HG03039 (cell line): ENCODE results near the gene RUNX3.

Source experiments
- ATAC-seq: cut with Tn5 transposase; IDR thresholded peaks from one replicate; pipeline ENCODE4 v1.9.1; 2021; ENCODE audit warnings: mild to moderate bottlenecking, moderate library complexity; ENCODE audit not compliant: unreplicated experiment

RUNX3 gene

DNA sequence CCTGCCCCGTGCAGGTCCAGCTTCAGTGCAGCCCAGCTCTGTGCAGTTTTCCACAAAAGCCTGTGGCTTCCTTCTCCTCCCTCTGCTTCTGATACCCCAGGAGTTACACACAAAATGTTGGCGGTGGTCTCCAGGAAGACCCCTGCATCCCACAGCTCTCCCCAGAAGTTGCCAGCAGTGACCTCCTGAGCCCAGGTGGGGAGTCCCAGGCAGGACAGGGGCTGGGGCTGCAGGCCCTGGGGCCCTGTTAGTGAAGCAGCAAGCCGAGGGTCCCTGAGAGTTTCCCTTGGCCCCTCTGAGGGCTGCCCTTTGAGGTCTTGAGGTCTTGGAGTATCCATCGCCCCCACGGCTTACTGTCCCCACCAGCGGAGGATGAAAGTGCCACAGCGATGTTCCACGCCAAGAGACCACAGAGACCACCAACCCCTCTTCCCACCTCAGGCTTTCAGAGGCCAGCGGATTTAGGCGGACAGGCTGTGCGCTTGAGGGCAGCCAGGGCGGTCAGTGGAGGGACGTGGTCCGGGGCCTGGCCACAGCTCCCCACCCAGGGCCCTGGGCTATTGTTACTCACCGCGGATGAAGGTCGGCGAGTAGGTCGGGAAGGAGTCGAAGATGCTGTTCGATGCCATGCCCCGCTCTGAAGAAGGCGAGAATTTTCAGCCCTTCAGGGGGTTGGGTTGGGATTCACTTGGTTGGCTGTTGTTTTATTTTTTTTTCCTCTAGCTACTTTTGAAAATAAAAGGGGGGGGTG, 34.0 kb upstream of the RUNX3 start:
- no peak for ATAC-seq

DNA sequence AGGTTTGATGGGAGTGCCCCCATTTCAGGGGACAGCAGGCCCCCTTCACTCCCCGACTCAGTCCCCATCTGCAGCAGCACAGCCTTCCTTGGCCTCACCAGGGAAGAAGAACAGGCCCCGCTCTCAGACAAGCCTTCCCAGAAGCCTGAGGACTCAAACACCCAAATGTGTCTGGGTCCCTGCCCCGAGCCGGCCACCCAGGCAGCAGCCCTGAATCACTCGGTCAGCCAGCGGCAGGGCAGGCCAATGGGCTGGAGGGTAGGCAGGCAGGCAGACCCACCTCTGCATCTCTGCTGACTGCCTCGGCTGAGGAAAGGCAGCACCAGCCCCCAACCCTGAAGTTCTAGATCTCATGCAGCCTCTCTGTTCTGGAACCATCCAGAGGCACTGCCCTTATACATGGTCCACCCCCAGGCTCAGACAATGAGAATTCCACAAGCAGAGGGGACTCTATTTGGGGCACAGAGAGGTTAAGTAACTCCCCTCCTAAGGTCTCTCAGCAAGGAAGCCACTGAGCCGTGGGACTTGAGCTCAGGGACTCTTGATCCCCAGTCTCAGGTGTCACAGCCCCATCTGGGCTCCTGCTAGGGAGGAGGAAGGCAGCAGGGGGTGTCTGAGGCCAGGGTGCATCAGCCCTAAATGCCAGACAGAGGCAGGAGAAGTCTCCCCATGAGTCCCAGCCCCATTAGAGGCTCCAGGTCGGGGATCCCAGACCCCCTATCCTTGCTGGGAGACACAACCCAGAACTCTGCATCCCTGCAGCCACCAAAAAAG, 33.2 kb upstream of the RUNX3 start:
- no peak for ATAC-seq

DNA sequence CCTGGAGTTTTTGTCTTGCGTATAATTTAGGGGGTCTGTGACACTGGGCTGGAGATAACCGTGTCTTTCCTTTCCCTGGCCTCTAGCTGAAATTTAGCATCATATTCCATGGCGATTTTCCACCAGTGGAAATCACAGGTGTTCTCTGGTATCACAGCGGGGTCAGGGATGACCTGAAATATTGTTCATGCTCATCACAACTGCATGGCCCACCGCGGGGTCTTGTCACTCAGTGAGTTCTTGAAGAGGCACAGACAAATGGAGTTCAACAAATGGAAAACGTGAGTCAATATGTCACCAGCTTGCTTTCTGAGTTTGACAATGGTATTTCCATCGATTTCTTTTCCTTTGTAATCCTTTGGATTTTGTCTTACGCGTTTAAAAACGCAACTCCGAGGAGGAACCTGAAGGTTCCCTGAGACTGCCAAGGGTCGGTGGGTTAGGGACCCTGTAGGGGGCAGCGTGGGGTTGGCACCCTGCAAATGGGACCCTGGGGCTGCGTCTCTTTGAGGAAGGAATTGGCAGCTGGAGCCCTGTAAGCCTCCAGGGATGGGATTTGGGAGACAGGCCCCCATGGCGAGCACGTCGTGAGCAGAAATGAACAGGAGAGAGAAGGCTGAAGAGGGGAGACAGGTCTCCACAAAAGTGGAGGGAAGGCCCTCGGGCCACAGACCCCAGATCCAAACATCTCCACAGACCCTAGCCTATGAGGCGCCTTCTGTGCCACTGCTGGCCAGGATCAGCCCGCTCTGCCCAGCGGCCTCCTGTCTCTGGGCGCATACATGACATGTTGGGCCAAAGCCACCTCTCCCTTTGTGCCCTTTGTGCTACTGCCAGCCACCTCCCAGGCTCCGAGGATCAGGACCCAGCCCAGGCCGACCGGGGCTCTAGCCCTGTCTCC, 32.1 kb upstream of the RUNX3 start:
- ATAC-seq: no peak

DNA sequence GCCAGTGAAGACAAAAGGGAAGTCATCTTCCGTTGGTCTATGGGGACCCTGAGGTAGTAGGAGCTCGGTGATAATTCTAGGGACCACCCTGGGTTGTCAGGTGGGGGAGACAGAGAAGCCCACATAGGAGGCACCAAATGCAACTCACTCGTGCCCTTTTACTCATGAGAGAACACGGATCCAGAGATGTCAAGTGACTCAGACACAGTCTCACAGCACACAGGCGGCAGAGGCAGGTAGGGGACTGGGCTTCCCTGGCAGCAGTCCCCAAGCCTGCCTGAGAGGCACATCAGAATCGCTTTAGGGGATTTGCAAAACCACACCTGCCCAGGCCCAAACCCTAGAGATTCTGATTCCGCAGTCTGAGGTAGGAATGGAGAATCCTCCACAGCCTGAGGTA, 31.3 kb upstream of the RUNX3 start:
- ATAC-seq: no peak

DNA sequence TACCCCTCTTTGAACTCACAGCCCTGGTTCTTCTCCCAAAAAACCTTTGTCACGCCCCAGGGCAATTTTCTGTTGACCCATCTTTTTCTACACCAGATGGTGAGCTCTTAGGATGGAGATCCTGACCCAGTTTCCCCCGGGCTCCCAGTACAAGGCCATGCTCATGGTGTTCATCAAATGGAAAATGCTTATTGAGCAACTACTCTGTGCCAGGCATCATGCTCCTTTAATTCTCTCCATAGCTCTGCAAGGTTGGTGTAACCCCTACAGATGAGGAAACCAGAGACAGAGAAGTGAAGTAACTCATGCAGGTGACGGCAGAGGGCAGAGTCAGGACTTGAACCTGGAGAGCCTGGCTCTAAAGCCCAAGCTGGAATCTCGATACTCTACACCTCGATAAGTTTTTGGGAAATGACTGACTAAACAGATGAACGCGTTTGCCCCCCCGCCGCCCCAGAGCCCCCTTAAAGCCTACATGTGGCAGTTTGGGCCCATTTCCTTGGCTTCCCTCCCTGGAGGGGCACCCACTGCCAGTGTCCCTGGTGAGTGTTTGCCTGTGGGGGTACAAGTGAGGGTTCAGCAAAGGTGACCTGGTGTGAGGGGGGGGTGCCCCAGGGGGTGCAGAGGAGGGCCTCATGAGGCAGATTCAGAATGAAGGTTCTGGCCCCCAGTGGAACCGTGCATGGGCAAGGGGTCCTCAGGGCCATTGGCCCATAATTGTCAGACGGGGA, 30.2 kb upstream of the RUNX3 start:
- ATAC-seq: no peak

DNA sequence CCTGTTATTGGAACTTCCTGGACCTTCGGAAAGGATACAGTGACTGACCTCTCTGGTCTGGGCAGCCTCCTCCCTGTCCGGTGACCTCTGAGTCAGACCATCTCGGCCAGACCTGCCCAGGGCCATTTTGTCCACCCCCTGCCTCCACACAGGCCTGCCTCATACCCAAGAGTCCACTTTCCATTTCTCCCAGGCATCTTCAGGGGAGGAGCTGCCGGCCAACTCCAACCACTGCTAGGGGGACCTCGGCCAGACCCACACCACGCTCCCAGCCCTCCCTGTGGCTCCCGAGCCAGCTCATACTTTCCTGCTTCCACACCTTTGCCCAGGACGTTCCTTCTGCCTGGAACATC, 29.5 kb upstream of the RUNX3 start:
- ATAC-seq: no peak

DNA sequence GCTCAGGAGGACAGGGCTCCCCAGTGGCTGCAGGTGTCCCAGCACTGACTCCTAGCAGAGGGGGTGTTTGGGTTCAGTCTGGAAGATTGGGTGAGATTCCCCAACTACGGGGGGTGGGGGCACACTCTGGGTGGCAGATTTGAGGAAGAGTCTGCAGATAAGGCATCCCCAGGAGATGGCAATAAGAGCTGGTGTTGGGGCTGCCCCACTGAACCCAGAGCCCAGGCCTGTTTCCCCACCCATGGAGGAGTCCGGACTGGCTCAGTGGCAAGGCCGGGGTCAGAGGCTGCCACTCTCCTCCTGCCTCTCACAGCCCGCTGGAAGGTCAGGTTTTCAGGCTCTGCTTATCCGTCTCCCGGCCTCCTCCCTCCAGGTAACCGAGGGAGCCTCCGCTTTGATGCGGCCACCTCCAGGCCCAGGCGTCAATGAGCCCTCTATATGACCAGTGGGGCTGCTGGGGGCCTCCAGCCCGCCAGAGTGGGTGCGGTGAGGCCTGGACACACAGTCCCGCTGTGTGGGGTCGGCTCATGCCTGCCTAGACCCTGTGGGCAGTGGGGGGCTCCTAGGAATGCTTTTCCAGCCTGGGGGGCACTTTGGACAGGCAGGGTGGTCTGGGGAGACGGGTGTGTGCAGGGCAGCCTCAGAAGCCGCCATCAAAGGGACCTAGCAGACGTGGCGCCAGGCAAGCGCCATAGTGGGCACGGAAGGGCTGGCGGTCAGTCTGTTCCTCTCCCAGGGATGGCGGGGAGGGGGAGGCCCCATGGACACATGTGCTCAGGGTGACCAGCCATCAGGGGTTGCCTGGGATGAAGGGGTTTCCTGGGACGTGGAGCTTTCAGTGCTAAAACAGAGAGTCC, 28.9 kb upstream of the RUNX3 start:
- no peak for ATAC-seq

DNA sequence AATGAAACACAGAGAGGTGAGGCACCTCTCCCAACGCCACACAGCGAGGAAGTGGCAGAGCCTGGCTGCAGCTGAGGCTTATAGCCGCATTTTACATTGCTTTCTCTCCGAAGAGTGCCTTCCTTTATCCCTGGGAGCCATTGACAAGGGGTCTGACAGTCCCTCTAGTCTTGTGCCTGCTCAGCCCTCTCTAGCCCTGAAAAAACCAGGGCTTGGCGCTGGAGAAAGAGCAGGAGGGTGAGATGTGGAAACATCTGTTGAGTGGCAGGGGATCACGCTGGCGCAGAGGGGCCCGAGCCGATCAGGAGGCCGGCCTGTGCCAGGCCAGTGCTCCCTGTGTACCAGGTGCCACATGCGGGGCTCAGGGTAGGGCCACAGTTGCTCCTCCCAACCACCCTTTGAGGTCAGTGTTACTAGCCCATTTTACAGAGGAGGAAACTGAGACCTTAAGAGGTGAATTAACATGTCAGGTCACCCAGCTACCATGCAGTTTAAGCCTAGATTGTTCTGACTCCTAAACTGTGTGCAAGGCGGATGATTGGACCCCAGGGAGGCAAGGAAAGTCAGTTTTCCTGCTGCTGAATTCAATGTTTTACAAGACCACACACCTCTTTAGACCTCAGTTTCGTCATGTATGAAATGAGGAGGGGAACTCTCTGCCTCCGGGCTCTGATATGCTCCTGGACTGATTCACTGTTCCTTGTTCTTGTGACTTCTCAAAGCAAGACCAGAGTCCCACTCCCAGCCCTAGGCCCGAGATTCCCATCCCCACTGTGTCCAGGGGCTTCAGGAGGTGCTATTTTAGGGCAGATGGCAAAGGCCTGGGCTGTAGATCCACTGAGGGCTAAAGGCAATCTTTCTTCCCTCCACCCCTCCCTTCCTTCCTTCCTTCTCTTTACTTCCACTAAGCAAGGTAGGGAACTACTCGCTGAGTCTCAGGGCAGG, 28.0 kb upstream of the RUNX3 start:
- ATAC-seq: no peak

DNA sequence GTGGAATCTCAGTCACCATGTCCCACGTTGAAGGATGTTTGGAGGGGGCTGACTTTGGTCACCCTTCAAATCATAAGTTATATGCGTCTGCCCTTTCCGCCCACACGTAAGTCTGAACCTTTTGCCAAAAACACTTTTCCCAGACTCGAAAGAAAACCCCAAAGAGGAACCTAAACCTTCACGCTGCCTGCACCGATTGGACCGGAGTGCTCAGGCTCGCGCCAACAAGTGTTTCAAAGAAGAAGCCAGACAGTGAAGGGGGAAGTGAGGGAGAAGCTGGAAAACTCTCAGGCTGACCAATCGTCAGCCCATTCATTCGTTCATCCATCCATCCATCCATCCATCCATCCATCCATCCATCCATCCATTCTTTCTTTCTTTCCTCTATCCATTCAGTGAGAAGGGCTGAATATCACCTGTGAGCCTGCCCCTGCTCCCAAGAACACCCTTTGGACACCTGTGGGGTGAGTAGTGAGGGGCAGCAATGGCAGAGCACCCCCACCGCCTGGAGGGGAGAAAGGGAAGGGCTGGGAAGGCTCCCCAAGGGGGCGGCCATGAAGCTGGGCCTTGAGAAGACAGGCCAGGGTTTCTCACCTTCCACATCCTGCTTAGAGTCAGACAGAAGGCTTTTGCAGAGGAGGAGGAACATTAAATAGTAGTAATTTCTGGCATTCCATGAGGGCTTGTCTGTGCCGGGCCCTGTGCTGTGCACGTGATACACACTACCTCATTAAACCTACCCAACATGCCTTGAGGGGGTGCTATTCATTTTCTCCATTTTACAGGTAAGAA, 27.1 kb upstream of the RUNX3 start:
- ATAC-seq: no peak

DNA sequence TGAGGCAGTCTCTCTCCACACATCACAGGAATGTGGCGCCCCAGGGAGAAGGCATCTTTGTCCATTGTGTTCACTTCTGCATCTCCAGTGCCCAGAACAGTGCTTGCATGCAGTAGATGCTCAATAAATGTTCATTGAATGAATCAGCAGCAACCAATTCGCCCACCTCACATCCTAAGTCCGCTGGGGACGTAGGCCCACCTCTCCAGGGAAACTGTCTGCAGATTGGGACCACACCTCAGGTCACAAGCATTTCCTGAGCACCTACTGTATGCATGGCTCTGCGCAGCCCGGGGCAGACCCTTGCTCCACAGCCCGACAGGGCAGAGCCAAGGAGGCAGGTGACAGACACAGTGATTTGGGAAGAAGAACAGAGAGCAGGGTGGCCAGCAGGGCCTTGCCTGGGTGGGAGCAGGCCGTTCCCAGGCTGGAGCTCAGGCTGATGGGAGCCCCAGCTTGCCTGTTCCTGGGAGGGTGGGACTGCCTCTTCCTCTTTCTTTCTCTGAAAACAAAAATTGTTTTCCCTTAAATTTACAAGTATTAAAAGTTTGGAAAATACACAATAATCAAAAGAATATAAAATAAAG, 25.8 kb upstream of the RUNX3 start:
- ATAC-seq: no peak

DNA sequence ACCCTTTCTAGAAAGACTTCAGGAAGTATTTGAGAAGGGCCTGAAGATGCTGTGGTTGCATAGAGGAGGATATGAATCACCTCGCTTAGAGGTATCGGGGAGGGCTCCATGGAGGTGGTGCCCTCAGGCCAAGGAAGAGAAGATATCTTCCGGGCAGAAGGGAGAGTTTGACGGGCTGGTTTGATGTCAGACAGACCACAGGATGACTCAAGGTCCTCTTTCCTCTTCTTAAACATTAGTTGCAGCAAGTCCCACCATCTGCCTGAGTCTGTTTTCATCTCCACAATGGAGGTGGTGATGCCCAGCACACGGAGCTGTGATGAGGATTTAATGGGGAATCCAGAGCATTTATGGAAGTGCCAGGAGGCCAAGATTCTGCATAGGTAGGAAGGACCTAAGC, 25.1 kb upstream of the RUNX3 start:
- ATAC-seq: peak; percentile 42

DNA sequence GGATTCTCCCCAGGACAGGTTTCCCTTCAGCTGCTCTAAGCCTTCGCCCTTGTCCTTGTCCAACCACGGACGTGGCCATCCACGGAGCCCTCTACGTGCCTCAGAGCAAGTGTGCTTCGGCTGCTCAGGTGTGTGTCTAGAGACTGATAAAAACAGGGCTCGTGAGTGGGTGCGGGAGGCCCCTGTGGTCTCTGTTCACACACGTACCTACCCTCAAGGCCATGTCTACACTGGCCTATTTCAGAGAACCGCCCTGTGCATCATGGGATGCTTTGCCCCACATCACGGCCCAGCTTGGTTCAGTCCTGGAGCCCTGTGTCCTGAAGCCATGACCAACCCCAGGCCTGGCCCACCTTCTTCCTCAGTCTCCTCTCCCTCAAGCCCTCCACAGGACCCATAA, 24.6 kb upstream of the RUNX3 start:
- no peak for ATAC-seq

DNA sequence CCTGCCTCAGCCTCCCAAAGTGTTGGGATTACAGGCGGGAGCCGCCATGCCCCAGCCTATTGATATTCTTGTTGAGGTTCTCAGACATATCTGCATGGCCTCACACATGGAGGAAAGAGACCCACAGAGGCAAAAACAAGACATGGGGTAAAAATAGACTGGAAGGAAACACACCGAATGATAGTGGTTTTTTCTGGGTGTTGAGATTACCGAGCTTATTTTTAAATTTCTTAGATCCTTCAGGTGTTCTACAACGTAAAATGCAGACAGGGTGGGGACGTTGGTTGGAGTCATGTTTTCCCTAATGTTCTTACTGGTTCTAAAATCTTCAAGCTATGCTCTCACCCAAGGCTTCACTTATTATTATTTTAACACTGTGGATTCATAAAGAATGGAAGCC, 23.9 kb upstream of the RUNX3 start:
- no peak for ATAC-seq

DNA sequence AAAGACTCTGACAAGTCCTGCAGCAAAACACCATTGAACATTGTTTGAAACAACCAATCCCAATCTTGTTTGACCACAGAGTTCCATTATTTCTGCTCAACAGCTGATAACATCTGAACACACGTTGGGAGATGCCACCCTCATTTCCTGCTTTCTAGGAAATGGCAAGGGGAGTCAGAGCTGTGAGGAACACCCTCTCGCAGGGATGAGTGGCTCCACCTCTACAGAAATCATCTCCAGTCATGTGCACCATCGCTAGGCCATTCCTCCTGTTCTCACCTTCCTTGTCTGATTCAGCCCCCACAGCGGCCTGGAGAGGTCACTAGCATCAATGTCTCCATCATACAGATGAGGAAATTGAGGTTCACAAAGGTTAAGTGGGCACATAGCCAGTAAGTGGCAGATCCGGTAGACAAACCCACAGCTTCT, 22.4 kb upstream of the RUNX3 start:
- no peak for ATAC-seq

DNA sequence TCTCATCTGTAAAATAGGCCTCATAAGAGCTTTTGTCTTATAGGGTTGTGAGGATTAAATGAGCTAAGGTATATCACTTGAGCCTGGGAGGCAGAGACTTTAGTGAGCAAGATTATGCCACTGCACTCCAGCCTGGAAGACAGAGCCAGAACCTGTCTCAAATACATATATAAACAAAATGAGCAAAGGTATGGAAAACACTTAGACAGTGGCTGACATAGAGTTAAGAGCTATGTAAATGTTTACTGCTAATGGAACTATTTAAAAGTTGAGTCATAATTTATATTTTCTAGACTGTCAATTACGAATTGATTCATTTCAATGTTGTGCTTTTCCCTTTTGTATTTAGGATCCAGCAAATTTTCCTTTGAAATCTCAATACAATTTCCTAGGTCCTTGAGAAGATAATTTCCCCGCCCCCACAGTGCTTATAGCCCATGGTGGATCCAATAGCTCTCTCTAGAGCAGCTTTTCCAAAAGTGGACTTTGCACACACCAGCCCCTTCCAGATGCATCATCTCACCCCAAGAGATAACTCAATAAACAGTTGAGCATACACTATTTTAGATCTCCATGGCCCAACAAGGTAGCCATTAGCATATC, 21.8 kb upstream of the RUNX3 start:
- no peak for ATAC-seq

DNA sequence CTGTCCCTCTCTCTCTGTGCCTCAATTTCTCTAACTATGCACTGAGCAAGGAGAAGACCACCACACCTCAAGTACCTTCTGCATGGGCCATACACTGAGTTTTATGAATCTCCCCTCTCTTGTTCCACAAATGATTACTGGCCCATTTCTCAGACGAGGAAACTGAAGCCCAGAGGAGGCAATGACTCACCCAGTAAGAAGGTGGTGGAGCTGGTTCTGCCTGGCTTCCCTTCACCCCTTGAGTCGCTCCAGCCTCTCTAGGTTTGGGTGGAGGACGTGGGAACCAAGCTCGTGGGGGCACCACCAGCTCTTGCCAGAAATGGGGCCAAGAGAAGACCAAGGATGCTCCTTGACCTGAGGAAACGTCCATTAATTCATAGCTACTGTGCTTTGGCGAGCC, 21.3 kb upstream of the RUNX3 start:
- no peak for ATAC-seq

DNA sequence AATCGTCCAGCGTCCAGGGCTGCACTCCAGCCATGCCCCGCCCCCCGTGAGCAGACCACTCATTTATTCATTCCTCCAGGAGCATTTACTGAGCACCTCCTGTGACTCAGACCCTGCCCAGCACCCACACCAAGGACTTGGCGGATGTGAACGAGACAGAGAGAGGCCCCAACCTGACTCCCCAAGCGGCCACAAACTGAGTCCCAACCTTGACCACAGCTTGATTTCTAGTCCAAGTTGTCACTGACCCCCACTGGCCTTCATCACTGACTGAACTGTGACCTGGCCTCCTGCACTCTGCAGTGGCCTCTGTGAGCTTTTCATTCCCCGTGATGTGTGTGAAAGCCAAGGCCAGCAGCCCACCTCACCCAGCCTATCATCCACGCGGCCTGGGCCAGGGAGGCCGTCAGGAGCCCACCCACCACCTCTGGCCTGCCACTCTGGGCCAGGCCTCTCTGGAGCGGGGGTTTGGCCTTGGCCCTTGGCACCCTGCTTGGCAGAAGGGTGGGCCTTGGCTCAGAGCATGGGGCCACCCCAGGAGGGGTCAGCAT, 19.3 kb upstream of the RUNX3 start:
- no peak for ATAC-seq
